Stimulated activated CD8-positive, alpha-beta memory T cell treated with anti-CD3 and anti-CD28 coated beads, Interleukin-15, amount 100 ng/mL, for 48 hours (primary cell): ENCODE data around the gene COL18A1.
"Not testable (repeated sequence)": the region's sequence is repeated elsewhere in the genome, so short reads cannot be mapped to it uniquely, and the experiment has no call there.

Source experiments
- DNase-seq, 2 donors: peaks; one replicate each; pipeline ENCODE4 v3.0.0-alpha.2; 2020; ENCODE audit warnings: low read depth in 2 of 2

The COL18A1 gene

GRCh38 chr21:45493401-45494001 lies 88.5 kb downstream of the COL18A1 start:
- no peak for DNase-seq

- DNase-seq, result no peak
Measured at GRCh38 chr21:45494135-45494850, 89.3 kb downstream of the COL18A1 start.

- no peak for DNase-seq
Measured at GRCh38 chr21:45494851-45495680, 90.1 kb downstream of the COL18A1 start.

- no peak for DNase-seq
Measured at GRCh38 chr21:45496151-45496967, 91.4 kb downstream of the COL18A1 start.

GRCh38 chr21:45496968-45497845 lies 92.2 kb downstream of the COL18A1 start:
- no peak for DNase-seq

GRCh38 chr21:45497846-45498645 lies 93.1 kb downstream of the COL18A1 start:
- no peak for DNase-seq

- DNase-seq, result no peak
Measured at GRCh38 chr21:45498646-45499000, 93.7 kb downstream of the COL18A1 start.

GRCh38 chr21:45499201-45499750 lies 94.3 kb downstream of the COL18A1 start:
- no peak for DNase-seq

GRCh38 chr21:45499970-45500577 lies 95.1 kb downstream of the COL18A1 start:
- no peak for DNase-seq

GRCh38 chr21:45501081-45502005 lies 96.4 kb downstream of the COL18A1 start:
- DNase-seq, result not testable (repeated sequence)

GRCh38 chr21:45502006-45502345 lies 97.0 kb downstream of the COL18A1 start:
- DNase-seq, result no peak

- no peak for DNase-seq
Measured at GRCh38 chr21:45502600-45502999, 97.6 kb downstream of the COL18A1 start.

- DNase-seq, result not testable (repeated sequence)
Measured at GRCh38 chr21:45503226-45503625, 98.3 kb downstream of the COL18A1 start.

GRCh38 chr21:45504021-45504515 lies 99.1 kb downstream of the COL18A1 start:
- DNase-seq, result no peak

GRCh38 chr21:45504516-45505415 lies 99.8 kb downstream of the COL18A1 start:
- no peak for DNase-seq

GRCh38 chr21:45505416-45506021 lies 100.6 kb downstream of the COL18A1 start:
- DNase-seq, result no peak
